Breast epithelium (tissue), 3 donors: Measurements from ENCODE around the gene MMP23B.

Experiments used
- CTCF ChIP-seq, 3 donors: fragments of 450-650 bp; IDR thresholded peaks; one replicate each; pipeline ENCODE4 v1.5.1; 2016 to 2017; ENCODE audit warnings: antibody characterized with exemption in 3 of 3, mild to moderate bottlenecking in 3 of 3, moderate library complexity in 3 of 3
- POLR2A ChIP-seq: fragments of 450-650 bp; IDR thresholded peaks from one replicate; pipeline ENCODE4 v1.6.1; 2016; ENCODE audit warnings: antibody characterized with exemption, mild to moderate bottlenecking, moderate library complexity

DNA sequence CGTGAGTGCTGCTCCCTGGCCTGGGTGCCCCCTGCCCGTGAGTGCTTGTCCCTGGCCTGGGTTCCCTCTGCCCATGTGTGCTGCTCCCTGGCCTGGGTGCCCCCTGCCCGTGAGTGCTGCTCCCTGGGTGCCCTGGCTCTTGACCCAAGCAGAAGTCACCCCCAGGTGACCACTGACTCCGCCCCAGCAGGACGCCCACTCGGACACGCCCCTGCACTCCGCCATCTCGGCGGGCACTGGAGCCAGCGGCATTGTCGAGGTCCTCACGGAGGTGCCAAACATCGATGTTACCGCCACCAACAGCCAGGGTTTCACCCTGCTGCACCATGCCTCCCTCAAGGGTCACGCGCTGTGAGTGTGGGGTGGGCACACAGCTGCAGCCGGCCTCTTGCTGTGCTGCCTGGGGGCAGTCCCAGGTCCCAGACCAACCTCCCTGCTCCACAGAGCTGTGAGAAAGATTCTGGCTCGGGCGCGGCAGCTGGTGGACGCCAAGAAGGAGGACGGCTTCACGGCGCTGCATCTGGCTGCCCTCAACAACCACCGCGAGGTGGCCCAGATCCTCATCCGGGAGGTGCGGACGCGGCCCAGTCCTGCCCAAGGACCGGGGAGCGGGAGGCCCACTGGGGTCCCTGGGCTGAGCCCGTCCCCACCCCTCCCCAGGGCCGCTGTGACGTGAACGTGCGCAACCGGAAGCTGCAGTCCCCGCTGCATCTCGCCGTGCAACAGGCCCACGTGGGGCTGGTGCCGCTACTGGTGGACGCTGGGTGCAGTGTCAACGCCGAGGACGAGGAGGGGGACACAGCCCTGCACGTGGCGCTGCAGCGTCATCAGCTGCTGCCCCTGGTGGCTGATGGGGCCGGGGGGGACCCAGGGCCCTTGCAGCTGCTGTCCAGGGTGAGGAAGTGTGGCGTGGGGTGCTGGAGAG lies 3.9 kb upstream of the MMP23B start:
- TF ChIP-seq POLR2A (no peak), CTCF (IDR thresholded peaks at IDR 0.05) (no peak)
